K562 (cell line): ENCODE measurements around the gene PRICKLE3. TPM values are rescaled to one million over a fixed set of nuclear protein-coding genes. Genes with fewer than 3 reads are reported as not detected.

ENCODE experiments used
- ATAC-seq: fragments of 200-7000 bp; cut with Tn5 transposase; 3 replicates; pipeline ENCODE4 v1.9.1; 2020; ENCODE audit warnings: moderate library complexity
- BruUV-seq: library from RNA; stranded (reverse); fragments of 400-500 nt; replicated peaks from 2 replicates; lab custom pipeline; 2021; lab: Mats Ljungman, UMichigan
- CTCF ChIA-PET: fragments of 300-600 bp; formaldehyde crosslinking; extraction: SDS; loops from one replicate; lab custom pipeline; 2021; ENCODE audit warnings: low intra/inter-chr PET ratio; lab: Yijun Ruan, JAX
- POLR2A ChIA-PET: fragments of 300-600, 350-650 bp; sonication (Branson Sonifier 250); formaldehyde crosslinking; extraction: SDS; loops from one replicate; lab custom pipeline; 2021; ENCODE audit warnings: antibody characterized with exemption, inconsistent platforms; lab: Yijun Ruan, JAX
- DNase-seq, 4 experiments: peaks; one replicate each; pipeline versions ENCODE4 v3.0.0 to v3.0.0-alpha.2; 2011 to 2018; ENCODE audit warnings: low spot score in 3 of 4, mixed read lengths in 3 of 4; ENCODE audit errors: extremely low read depth in 1 of 4
- FAIRE-seq: peaks from 2 replicates; lab custom pipeline; 2011; peaks lifted over from hg19 to GRCh38; lab: Jason Lieb, UNC
- H2AFZ ChIP-seq: 2 replicates; pipeline ENCODE4 v1.6.0; 2011; ENCODE audit warnings: low read depth, low read length, control low read depth, inconsistent platforms
- H3K27ac ChIP-seq: fragments of 200-600 bp; 3 replicates; pipeline ENCODE4 v1.8.0; 2011; ENCODE audit warnings: low read depth, mild to moderate bottlenecking, control low read depth, inconsistent platforms, low read length, moderate library complexity, mixed read lengths; ENCODE audit errors: extremely low read depth
- H3K27me3 ChIP-seq, 2 experiments: fragments of 300-600 bp in 1 of 2; 2 replicates in 1 of 2; 3 replicates in 1 of 2; pipeline versions ENCODE4 v1.6.0 to v1.8.0; 2011; ENCODE audit warnings: inconsistent platforms in 2 of 2, low read length in 2 of 2, mild to moderate bottlenecking in 1 of 2, mixed read lengths in 1 of 2, moderate library complexity in 1 of 2; ENCODE audit not compliant: control insufficient read depth in 2 of 2, insufficient read depth in 2 of 2
- H3K36me3 ChIP-seq: fragments of 300-600 bp; 3 replicates; pipeline ENCODE4 v1.8.0; 2011; ENCODE audit warnings: mild to moderate bottlenecking, low read length, inconsistent platforms; ENCODE audit not compliant: control insufficient read depth, insufficient read depth
- H3K4me1 ChIP-seq, 2 experiments: fragments of 200-600 bp in 1 of 2; replicated peaks in 1 of 2; 2 replicates in 1 of 2; 3 replicates in 1 of 2; pipeline versions ENCODE4 v1.5.1 to v1.8.0; 2011; ENCODE audit warnings: inconsistent platforms in 2 of 2, low read length in 2 of 2, mild to moderate bottlenecking in 1 of 2, mixed read lengths in 1 of 2, moderate library complexity in 1 of 2; ENCODE audit not compliant: control insufficient read depth in 2 of 2, insufficient read depth in 2 of 2
- H3K4me2 ChIP-seq: 2 replicates; pipeline ENCODE4 v1.6.1; 2011; ENCODE audit warnings: low read length, control low read depth, inconsistent platforms, mixed read lengths; ENCODE audit not compliant: insufficient read depth
- H3K4me3 ChIP-seq: fragments of 200-600 bp; sonication (generic), shearing (Covaris generic); 2 replicates; pipeline ENCODE4 v1.5.1; 2016; ENCODE audit warnings: control low read depth, inconsistent platforms
- H3K79me2 ChIP-seq: fragments of 200-600 bp; 3 replicates; pipeline ENCODE4 v1.8.0; 2011; ENCODE audit warnings: low read length, inconsistent platforms; ENCODE audit not compliant: control insufficient read depth, insufficient read depth
- H3K9ac ChIP-seq, 2 experiments: 2 replicates each; pipeline versions ENCODE4 v1.6.0 to v1.6.1; 2011; ENCODE audit warnings: low read depth in 2 of 2, low read length in 2 of 2, control low read depth in 1 of 2, inconsistent platforms in 1 of 2, mild to moderate bottlenecking in 1 of 2, mixed read lengths in 1 of 2; ENCODE audit not compliant: insufficient read depth in 1 of 2
- H3K9me1 ChIP-seq: one replicate; pipeline ENCODE4 v1.6.0; 2011; ENCODE audit warnings: inconsistent platforms, mild to moderate bottlenecking, low read length, moderate library complexity; ENCODE audit not compliant: control insufficient read depth, insufficient read depth
- H3K9me3 ChIP-seq: replicated peaks from 2 replicates; pipeline ENCODE4 v1.5.1; 2011; ENCODE audit warnings: low read depth, low read length, inconsistent platforms; ENCODE audit not compliant: control insufficient read depth, insufficient read depth
- H4K20me1 ChIP-seq: replicated peaks from 2 replicates; pipeline ENCODE4 v1.6.1; 2011; ENCODE audit warnings: low read length, inconsistent platforms, mixed read lengths; ENCODE audit not compliant: control insufficient read depth, insufficient read depth
- ATF3 ChIP-seq, 2 experiments: fragments of 450-650 bp in 1 of 2; sonication (generic) in 1 of 2; formaldehyde crosslinking in 1 of 2; IDR thresholded peaks in 1 of 2; conservative IDR thresholded peaks in 1 of 2; 2 replicates each; pipeline versions ENCODE4 v1.6.1 to v1.8.1; 2016 to 2023; ENCODE audit warnings: mild to moderate bottlenecking in 2 of 2, moderate library complexity in 2 of 2, inconsistent platforms in 1 of 2, missing genetic modification reagents in 1 of 2
- MAX ChIP-seq: sonication (generic); formaldehyde crosslinking; IDR thresholded peaks from 2 replicates; pipeline ENCODE4 v1.9.0; 2022; ENCODE audit warnings: mild to moderate bottlenecking, missing genetic modification reagents
- NFE2 ChIP-seq: IDR thresholded peaks from 2 replicates; pipeline ENCODE4 v1.6.1; 2014; ENCODE audit warnings: antibody characterized with exemption, low read depth
- POLR2G ChIP-seq: fragments of 200-400 bp; formaldehyde crosslinking; IDR thresholded peaks from 2 replicates; pipeline ENCODE4 v1.6.1; 2017; ENCODE audit warnings: low read depth, mild to moderate bottlenecking, antibody characterized with exemption, low read length, moderate library complexity
- RBFOX2 ChIP-seq: fragments of 200-400 bp; formaldehyde crosslinking; IDR thresholded peaks from 2 replicates; pipeline ENCODE4 v1.6.1; 2017; ENCODE audit warnings: low read depth, mild to moderate bottlenecking, low read length, moderate library complexity
- RBM22 ChIP-seq: fragments of 200-400 bp; formaldehyde crosslinking; IDR thresholded peaks from 2 replicates; pipeline ENCODE4 v1.6.1; 2018; ENCODE audit warnings: low read length, low read depth; ENCODE audit not compliant: poor library complexity, severe bottlenecking
- SPI1 ChIP-seq: IDR thresholded peaks from 2 replicates; pipeline ENCODE4 v1.6.1; 2011; ENCODE audit warnings: low read depth, low read length, control low read depth, borderline replicate concordance
- WGBS: fragments of 100-300 bp; shearing (Covaris generic); methylation state at CpG from one replicate; pipeline ENCODE4 v1.1.6; 2016; ENCODE audit warnings: low coverage, mixed read lengths; ENCODE audit not compliant: insufficient coverage; ENCODE audit errors: missing lambda C conversion rate; 5-methylcytosine and 5-hydroxymethylcytosine counted together
- in situ Hi-C: fragments of 300-500 bp; cut with MboI; formaldehyde crosslinking; loops from 4 replicates; pipeline ENCODE4 v1.15.0; 2018; ENCODE audit warnings: inconsistent platforms, mixed read lengths
- intact Hi-C: fragments of 100-400 bp; cut with micrococcal nuclease; formaldehyde crosslinking; loops from 2 replicates; pipeline ENCODE4 v1.14.2; 2022
- polyA plus RNA-seq, 8 experiments: library from polyadenylated mRNA; depleted of rRNA in 4 of 8; stranded (reverse) in 5 of 8; unstranded in 3 of 8; fragments of >200 nt; fragmentation: Nextera tagmentation in 2 of 8; fragmentation: Illumina TruSeq in 1 of 8; extraction: Ambion mirVana in 2 of 8; extraction: Trizol in 1 of 8; gene quantifications; 2 replicates each; pipeline versions ENCODE4 v1.2.1 to v1.2.3, GENCODE V29; 2011 to 2014; ENCODE audit warnings: inconsistent platforms in 1 of 8, missing spikeins in 1 of 8
- total RNA-seq, 7 experiments: library from RNA; depleted of rRNA in 6 of 7; stranded (reverse); fragments of >200 nt in 6 of 7; fragmentation: Illumina TruSeq in 2 of 7; extraction: Trizol in 2 of 7; gene quantifications; 2 replicates each; pipeline versions ENCODE4 v1.2.1 to v1.2.3, GENCODE V29; 2011 to 2021; ENCODE audit warnings: low replicate concordance in 1 of 7
- TF ChIP-seq, protein P1 (sequence below): sonication (generic); formaldehyde crosslinking; IDR thresholded peaks from 2 replicates; pipeline ENCODE4 v1.8.1; 2023; ENCODE audit warnings: mild to moderate bottlenecking, missing genetic modification reagents

The PRICKLE3 gene
- total and polyA plus RNA-seq, 9 of the 15 experiments (the other 6 are each of a cell fraction or from before 2014, with no cell fraction given): 1.1 to 44.3 (median 14.0) TPM

DNA sequence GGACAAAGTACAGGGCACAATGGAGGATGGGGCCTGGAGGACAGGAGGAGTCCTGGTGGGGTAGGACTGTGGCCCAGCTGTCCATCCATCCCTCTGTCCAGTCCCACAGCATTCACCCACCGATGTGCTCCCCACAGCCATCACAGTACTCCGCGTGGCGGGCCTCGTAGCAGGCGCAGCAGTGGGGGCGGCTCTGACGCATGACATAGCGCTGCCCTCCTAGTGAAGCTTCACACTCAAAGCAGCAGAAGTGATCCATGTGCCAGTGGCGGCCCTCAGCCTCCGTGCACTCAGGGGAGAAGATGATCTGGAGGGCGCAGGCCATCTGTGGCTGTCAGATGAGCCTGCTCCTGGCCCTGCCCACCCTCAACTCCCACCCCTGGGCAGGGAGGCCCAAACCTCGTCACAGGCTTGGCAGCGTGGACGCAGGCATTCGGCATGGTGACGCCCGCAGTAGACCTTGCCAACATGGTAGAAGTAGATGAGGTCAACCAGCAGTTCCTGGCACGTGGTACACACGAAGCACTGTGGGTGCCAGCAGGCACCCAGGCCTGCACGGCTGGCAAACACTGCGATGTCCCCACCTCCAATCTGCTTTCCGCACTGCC, 8.2 kb downstream of the PRICKLE3 start:
- H3K9me1 ChIP-seq: peaks cover 3% of the 10 kb centered on the region
- ChIA-PET POLR2A (interaction anchor here (0.6 to 1.4 kb wide), 4 partner anchors 10 to 695 kb away, joined by 3 read pairs; no protein-coding TSS in a partner anchor), CTCF (interaction anchor here (0.9 kb wide), 1 partner anchor 55 kb away, joined by 4 read pairs; the partner anchor contains the start of gene GPKOW)
- H3K27me3 ChIP-seq: no peaks in the 10 kb centered on the region
- H4K20me1 ChIP-seq: no peaks in the 10 kb centered on the region; the same call in 1 of the 2 replicates
- TF ChIP-seq POLR2G: peak; percentile 47; the same call in 1 of the 2 replicates
- no peak for TF ChIP-seq NFE2
- TF ChIP-seq, protein P1, sequence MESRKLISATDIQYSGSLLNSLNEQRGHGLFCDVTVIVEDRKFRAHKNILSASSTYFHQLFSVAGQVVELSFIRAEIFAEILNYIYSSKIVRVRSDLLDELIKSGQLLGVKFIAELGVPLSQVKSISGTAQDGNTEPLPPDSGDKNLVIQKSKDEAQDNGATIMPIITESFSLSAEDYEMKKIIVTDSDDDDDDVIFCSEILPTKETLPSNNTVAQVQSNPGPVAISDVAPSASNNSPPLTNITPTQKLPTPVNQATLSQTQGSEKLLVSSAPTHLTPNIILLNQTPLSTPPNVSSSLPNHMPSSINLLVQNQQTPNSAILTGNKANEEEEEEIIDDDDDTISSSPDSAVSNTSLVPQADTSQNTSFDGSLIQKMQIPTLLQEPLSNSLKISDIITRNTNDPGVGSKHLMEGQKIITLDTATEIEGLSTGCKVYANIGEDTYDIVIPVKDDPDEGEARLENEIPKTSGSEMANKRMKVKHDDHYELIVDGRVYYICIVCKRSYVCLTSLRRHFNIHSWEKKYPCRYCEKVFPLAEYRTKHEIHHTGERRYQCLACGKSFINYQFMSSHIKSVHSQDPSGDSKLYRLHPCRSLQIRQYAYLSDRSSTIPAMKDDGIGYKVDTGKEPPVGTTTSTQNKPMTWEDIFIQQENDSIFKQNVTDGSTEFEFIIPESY (CRISPR knock-in tag): peak; percentile 93
- TF ChIP-seq MAX (CRISPR knock-in tag): peak; percentile 46; the same call in 1 of the 2 replicates
- 0 out of 2 replicates have a peak, but pooled peaks have one; percentile 8 for TF ChIP-seq ATF3 (IDR thresholded peaks at IDR 0.05)
- no peak for TF ChIP-seq ATF3 (CRISPR knock-in tag; conservative IDR thresholded peaks at IDR 0.05)
- TF ChIP-seq RBM22: peak; percentile 21
- no peak for TF ChIP-seq SPI1
- TF ChIP-seq RBFOX2: peak; percentile 50
- intact Hi-C loops: loop anchor here (5.0 to 10.0 kb wide), 3 partner anchors 136 to 373 kb away; partner anchors contain the start of genes HDAC6, OTUD5 and TFE3
- no peak; the same call in 2 of the 3 replicates for ATAC-seq
- H3K79me2 ChIP-seq: peaks cover 18% of the 10 kb centered on the region
- peak overlapping the region in 1 of 2 experiments; percentile 10; a peak in 2 of 4 replicates for H3K9ac ChIP-seq
- no peak for DNase-seq
- peaks cover 33 to 45% of the 10 kb centered on the region in 2 experiments for H3K4me1 ChIP-seq
- in situ Hi-C loops: no loop called here
- H3K4me3 ChIP-seq: no peak overlapping the region
- peaks cover 87% of the 10 kb centered on the region; the same call in 2 of the 3 replicates for H3K36me3 ChIP-seq
- 89% methylated on average over 19 of the region's 23 CpGs for WGBS
- FAIRE-seq: no peak
- BruUV-seq: no TSS peak
- no peak overlapping the region for H2AFZ ChIP-seq
- H3K4me2 ChIP-seq: no peak overlapping the region
- H3K27ac ChIP-seq: no peak overlapping the region
- H3K9me3 ChIP-seq: no peaks in the 10 kb centered on the region
